HEK293T (cell line): ENCODE data around the gene GDAP1L1.

Experiments used
- CTCF ChIA-PET: fragments of 350-600 bp; formaldehyde crosslinking; extraction: SDS; loops from one replicate; lab custom pipeline; 2021; ENCODE audit warnings: antibody characterized with exemption, inconsistent platforms; lab: Yijun Ruan, JAX
- POLR2A ChIA-PET: fragments of 350-600 bp; formaldehyde crosslinking; extraction: SDS; loops from one replicate; lab custom pipeline; 2020; ENCODE audit warnings: antibody characterized with exemption, inconsistent platforms; lab: Yijun Ruan, JAX
- DNase-seq: peaks from one replicate; pipeline ENCODE4 v3.0.0; 2012; ENCODE audit warnings: mixed read lengths; ENCODE audit errors: extremely low spot score
- ARNT ChIP-seq: fragments of 450-650 bp; IDR thresholded peaks from 2 replicates; pipeline ENCODE4 v1.6.1; 2017; ENCODE audit warnings: mild to moderate bottlenecking
- BHLHE40 ChIP-seq: fragments of 450-650 bp; IDR thresholded peaks from 2 replicates; pipeline ENCODE4 v1.6.1; 2016; ENCODE audit warnings: mild to moderate bottlenecking, moderate library complexity, borderline replicate concordance
- CTBP1 ChIP-seq: fragments of 450-650 bp; IDR thresholded peaks from 2 replicates; pipeline ENCODE4 v1.6.1; 2016; ENCODE audit warnings: borderline replicate concordance
- ELF4 ChIP-seq: fragments of 450-650 bp; IDR thresholded peaks from 2 replicates; pipeline ENCODE4 v1.6.1; 2017; ENCODE audit warnings: antibody characterized with exemption
- FOXA1 ChIP-seq: fragments of 450-650 bp; IDR thresholded peaks from 2 replicates; pipeline ENCODE4 v1.6.1; 2016; ENCODE audit warnings: mild to moderate bottlenecking
- FOXK2 ChIP-seq: fragments of 450-650 bp; IDR thresholded peaks from 2 replicates; pipeline ENCODE4 v1.6.1; 2016; ENCODE audit warnings: mild to moderate bottlenecking
- FOXM1 ChIP-seq: fragments of 450-650 bp; IDR thresholded peaks from 2 replicates; pipeline ENCODE4 v1.6.1; 2017; ENCODE audit warnings: mild to moderate bottlenecking, borderline replicate concordance
- HDGF ChIP-seq: fragments of 450-650 bp; IDR thresholded peaks from 2 replicates; pipeline ENCODE4 v1.6.1; 2017; ENCODE audit warnings: antibody characterized with exemption, borderline replicate concordance
- L3MBTL2 ChIP-seq: fragments of 450-650 bp; conservative IDR thresholded peaks from 2 replicates; pipeline ENCODE4 v1.6.1; 2016; ENCODE audit warnings: mild to moderate bottlenecking
- LEF1 ChIP-seq: fragments of 450-650 bp; IDR thresholded peaks from 2 replicates; pipeline ENCODE4 v1.6.1; 2017; ENCODE audit warnings: mild to moderate bottlenecking, borderline replicate concordance
- NFRKB ChIP-seq: fragments of 450-650 bp; IDR thresholded peaks from 2 replicates; pipeline ENCODE4 v1.6.1; 2016; ENCODE audit warnings: mild to moderate bottlenecking, moderate library complexity
- SP1 ChIP-seq: fragments of 450-650 bp; IDR thresholded peaks from 2 replicates; pipeline ENCODE4 v1.6.1; 2017
- SUZ12 ChIP-seq: fragments of 450-650 bp; IDR thresholded peaks from 2 replicates; pipeline ENCODE4 v1.6.1; 2016; ENCODE audit warnings: mild to moderate bottlenecking
- TARDBP ChIP-seq: fragments of 450-650 bp; IDR thresholded peaks from 2 replicates; pipeline ENCODE4 v1.6.1; 2016
- ZNF384 ChIP-seq: fragments of 450-650 bp; IDR thresholded peaks from 2 replicates; pipeline ENCODE4 v1.6.1; 2016
- TF ChIP-seq, protein P1 (sequence below): fragments of 450-650 bp; IDR thresholded peaks from 2 replicates; pipeline ENCODE4 v1.6.1; 2016

Gene GDAP1L1

DNA sequence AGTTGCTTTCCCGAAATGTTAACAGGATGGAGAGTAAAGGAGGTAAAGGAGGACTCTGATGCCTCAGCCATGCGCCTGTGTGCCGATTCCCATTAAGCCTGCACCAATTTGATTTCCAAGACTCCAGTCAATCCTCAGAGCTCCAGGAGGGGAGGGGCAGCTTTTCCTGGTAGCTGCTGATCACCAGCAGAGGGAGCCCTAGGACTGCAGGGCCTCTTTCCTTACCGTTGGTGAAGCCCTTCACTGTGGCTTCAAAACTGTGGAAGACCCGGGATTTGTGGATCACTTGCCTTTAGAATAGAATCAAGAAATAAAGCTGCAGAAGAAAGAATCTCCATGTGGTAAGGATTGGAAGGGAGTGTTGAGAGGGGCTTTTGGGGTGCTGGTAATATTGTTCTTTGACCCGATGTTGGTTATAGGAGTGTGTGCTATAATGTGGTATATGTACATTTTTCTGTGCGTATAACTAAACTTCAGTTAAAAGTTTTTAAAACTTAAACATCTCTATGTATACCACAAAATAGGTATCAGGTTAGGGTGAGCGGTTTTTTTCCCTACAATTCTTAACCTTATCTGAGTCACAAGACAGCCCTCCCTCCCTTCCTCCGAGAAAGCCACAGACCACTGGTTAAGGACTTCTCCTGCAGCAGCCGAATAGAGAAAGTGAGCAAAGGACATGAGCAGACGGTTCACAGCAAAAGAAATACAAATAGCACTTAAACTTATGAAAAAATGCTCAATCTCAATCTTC, 29.6 kb upstream of the GDAP1L1 start:
- ChIA-PET CTCF (interaction anchor here (0.9 to 3.7 kb wide), 7 partner anchors 8 to 410 kb away, joined by 3 to 49 read pairs (median 5); partner anchors contain the start of gene FITM2), POLR2A (interaction anchor here (1.4 kb wide), 1 partner anchor 93 kb away, joined by 10 read pairs; the partner anchor contains the start of gene FITM2)
- TF ChIP-seq ZNF384 (no peak), FOXM1 (no peak), LEF1 (no peak), NFRKB (no peak), SP1 (no peak), ELF4 (no peak), CTBP1 (no peak), ARNT (no peak), SUZ12 (no peak), L3MBTL2 (no peak), TARDBP (no peak), FOXK2 (no peak), FOXA1 (no peak), HDGF (no peak), BHLHE40 (no peak)
- TF ChIP-seq, protein P1, sequence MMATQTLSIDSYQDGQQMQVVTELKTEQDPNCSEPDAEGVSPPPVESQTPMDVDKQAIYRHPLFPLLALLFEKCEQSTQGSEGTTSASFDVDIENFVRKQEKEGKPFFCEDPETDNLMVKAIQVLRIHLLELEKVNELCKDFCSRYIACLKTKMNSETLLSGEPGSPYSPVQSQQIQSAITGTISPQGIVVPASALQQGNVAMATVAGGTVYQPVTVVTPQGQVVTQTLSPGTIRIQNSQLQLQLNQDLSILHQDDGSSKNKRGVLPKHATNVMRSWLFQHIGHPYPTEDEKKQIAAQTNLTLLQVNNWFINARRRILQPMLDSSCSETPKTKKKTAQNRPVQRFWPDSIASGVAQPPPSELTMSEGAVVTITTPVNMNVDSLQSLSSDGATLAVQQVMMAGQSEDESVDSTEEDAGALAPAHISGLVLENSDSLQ, result no peak
- DNase-seq, result peak; percentile 72

DNA sequence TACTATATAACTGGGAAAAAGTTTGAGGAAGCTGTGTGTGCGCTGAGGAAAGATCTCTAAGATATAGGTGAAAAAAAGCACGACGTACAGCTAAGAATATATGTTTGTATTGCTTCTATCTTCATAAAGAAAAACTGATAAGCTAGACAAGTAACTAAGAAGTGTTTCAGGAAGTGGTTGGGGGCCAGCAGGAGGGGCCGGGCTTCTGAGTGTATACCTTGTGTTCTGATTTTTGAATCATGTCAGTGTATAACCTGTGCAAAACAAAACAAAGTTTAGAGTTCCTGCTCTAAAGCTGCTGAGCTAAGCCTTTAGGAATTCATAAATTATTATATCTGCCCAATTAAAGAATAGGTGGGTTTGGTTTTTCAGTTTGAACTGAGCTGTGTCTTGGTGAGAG, 28.7 kb upstream of the GDAP1L1 start:
- POLR2A ChIA-PET, result interaction anchor here (0.9 to 1.0 kb wide), 2 partner anchors 93 to 257 kb away, joined by 3 read pairs; partner anchors contain the start of gene TTPAL
- TF ChIP-seq SP1, result no peak
- TF ChIP-seq FOXK2, result no peak
- no peak for DNase-seq
- CTCF ChIA-PET, result interaction anchor here (0.7 to 3.7 kb wide), 3 partner anchors 11 to 92 kb away, joined by 3 to 49 read pairs (median 3); partner anchors contain the start of gene FITM2

DNA sequence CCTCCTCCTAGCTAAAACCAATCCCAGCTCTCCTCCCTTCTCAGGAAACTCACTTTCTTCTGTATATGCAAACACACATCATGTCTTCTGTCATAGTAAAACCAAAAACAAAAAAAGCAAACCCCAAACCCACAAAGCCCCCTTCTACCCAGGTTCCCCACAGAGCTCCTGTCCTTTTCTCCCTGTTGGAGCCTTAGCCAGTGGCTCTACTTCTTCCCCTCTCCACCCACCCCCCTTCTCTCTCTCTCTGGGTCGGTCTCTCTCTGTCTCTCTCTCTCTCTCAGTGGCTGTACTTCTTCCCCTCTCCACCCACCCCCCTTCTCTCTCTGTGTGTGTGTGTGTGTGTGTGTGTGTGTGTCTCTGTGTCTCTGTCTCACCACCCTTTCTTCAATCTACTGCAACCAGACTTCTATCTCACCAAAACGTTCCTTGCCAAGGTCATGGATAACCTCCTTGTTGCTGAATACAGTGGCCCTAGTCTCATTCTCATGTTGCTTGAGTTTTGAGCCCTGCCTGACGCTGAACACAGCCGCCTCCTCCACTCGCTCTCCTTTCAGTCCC, 27.9 kb upstream of the GDAP1L1 start:
- CTCF ChIA-PET, result interaction anchor here (0.8 to 3.7 kb wide), 2 partner anchors 15 to 92 kb away, joined by 3 to 49 read pairs; partner anchors contain the start of gene FITM2
- POLR2A ChIA-PET, result interaction anchor here (0.9 to 1.0 kb wide), 2 partner anchors 92 to 256 kb away, joined by 3 read pairs; partner anchors contain the start of gene TTPAL
- TF ChIP-seq, protein P1, result no peak
- TF ChIP-seq FOXM1 (no peak), L3MBTL2 (no peak), ELF4 (no peak), TARDBP (no peak)

DNA sequence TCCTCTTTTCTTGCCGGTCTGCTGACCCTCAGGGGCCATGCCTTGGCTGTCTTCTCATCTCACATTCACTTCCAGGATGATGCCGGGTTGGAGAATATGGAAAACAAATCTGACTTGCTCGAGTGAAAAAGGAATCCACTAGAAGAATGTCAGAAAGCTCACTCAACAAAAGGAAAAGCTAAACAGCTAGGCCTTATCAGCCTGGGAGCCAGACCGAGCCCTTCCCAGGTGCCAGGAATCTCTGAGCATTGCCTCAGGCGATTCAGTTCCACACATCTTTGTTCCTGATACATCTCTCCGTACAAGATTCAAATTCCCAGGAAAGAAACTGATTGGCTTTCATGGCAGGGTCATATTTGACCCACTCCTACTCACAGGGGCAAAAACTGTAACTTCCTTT, 27.3 kb upstream of the GDAP1L1 start:
- no peak for DNase-seq
- POLR2A ChIA-PET, result no interaction called here
- CTCF ChIA-PET, result no interaction called here
- TF ChIP-seq HDGF (no peak), FOXK2 (no peak), ARNT (no peak), ELF4 (no peak), TARDBP (no peak), LEF1 (no peak), NFRKB (no peak), L3MBTL2 (no peak), SP1 (no peak), FOXA1 (no peak), CTBP1 (no peak), BHLHE40 (no peak), SUZ12 (no peak), ZNF384 (no peak)
- TF ChIP-seq, protein P1, result no peak

More for the DNA sequence above, 27.9 kb upstream of the GDAP1L1 start:
- no peak for DNase-seq

DNA sequence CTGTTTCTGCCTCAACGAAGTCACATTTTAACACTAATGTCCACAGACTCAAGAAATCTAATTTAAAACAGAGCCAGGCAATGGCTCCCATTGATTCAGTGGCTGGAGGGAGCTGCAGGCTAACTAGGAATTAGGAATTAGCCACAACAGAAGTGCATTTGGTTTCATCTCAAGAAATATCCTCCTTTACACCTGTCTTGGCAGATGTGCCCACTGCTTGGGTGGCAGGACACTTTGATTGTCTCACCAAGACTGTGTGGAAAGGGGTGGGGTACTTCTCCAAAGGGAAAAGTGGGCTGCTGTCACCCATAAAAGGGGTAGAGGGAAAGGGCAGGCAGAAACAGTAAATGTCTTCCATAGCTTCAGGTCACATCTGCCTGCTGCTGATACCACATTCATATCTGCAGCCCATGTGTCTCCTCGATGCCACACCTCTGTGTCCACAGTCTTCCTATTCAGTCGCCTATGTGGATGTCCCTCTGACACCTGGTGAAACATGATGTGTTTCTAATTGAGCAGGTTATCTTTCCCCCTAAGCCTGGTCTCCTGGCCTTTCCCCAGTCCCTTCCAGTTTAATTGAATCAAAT, 25.6 kb upstream of the GDAP1L1 start:
- ChIA-PET POLR2A (no interaction called here), CTCF (interaction anchor here (1.3 kb wide), 1 partner anchor 89 kb away, joined by 3 read pairs; the partner anchor contains the start of gene FITM2)
- DNase-seq, result no peak
- TF ChIP-seq BHLHE40 (no peak), LEF1 (no peak), NFRKB (no peak), HDGF (no peak), FOXM1 (no peak), ELF4 (no peak), ZNF384 (no peak), SP1 (no peak), FOXA1 (no peak), ARNT (no peak), SUZ12 (no peak), CTBP1 (no peak)
- TF ChIP-seq, protein P1, result no peak
